ENCODE measurements around the gene TIMP2. TPM values are rescaled to one million over a fixed set of nuclear protein-coding genes. Genes with fewer than 3 reads are reported as not detected.
A peak's percentile ranks its signal among the peaks of the same experiment; 100 is the strongest.

The TIMP2 gene
- polyA plus RNA-seq, 3 donors from 2014 or later = 0.07 to 0.26 (median 0.16) TPM

DNA sequence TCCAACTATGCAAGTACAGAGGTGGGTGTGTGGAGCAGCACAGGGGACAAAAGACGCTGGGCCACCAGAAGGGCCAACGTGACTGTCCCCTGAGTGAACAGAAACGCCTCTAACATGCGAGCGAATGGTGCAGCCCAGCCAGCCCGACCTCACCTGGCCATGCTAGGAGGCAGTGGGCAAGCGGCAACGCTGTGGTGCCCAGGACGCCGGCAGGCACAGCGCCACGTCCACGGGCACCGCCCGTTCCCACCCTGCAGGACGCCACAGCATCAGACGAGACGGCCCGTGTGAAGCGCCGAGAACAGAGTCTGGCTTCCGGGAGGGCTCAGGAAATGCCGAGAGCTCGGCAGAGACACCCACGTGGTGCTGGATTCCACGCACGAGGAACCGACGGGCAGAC, 24.4 kb downstream of the TIMP2 start:
- H3K9me3 Mint-ChIP-seq = no peaks in the 10 kb centered on the region
- no peak for DNase-seq
- H3K36me3 Mint-ChIP-seq = no peaks in the 10 kb centered on the region
- H3K27me3 Mint-ChIP-seq (ENCODE audit: low read depth in 3 of 3) = no peaks in the 10 kb centered on the region
- no peaks in the 10 kb centered on the region for H3K4me1 Mint-ChIP-seq
- no peak overlapping the region for H3K4me3 Mint-ChIP-seq
- H3K27ac Mint-ChIP-seq = no peak overlapping the region

DNA sequence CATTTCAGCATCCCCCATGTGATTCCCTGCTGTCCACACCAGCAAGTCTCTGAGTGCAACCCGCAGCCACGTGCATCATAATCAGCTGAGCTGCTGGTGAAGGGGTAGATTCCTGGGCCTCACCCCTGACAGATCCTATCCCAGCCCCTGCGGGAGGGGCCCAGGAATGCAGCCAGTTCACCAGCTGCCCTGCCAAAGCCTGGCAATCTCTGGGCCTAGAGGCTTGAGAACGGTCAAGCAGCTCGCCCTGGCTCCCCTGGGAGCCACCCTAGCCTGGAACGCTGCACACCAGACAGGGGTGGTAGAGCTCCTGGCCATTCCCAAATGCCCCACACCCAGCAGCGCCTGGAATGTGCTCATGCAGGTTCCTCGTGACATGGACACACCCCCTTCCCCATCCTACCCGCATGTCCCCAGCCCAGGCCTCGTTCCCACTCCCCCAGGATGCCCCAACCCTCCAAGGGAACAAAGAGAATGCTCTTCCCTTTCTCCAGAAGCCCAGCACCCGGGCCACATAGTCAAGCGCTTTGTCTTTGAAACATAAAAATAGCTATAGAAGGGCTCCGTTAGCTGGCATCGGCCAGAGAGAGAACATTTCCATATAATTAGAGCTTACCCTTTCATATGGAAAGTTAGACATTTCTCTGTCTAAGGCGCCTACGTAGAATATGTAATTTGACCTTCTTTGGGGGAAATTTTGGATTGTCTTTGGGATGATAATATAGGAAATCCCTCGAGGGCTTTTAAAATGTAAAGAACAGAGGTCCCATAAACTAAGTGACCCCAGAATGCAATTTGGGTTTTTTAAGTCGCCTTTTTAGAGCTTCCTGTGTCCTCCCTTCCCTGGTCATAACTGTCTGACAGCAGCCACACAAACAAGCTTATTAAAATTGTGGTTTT, 25.6 kb downstream of the TIMP2 start:
- H3K27ac Mint-ChIP-seq = no peak overlapping the region
- no peaks in the 10 kb centered on the region for H3K27me3 Mint-ChIP-seq (ENCODE audit: low read depth in 3 of 3)
- no peaks in the 10 kb centered on the region for H3K36me3 Mint-ChIP-seq
- no peak for DNase-seq
- H3K4me3 Mint-ChIP-seq = peak overlapping the region in 1 of 5 donors; percentile 18
- no peaks in the 10 kb centered on the region for H3K4me1 Mint-ChIP-seq
- no peaks in the 10 kb centered on the region for H3K9me3 Mint-ChIP-seq

- no peak for DNase-seq
- no peaks in the 10 kb centered on the region for H3K4me1 Mint-ChIP-seq
- H3K4me3 Mint-ChIP-seq = peak overlapping the region in 1 of 5 donors; percentile 18
- H3K27ac Mint-ChIP-seq = no peak overlapping the region
- no peaks in the 10 kb centered on the region for H3K9me3 Mint-ChIP-seq
- peaks cover 0 to under 1% (median 0%) of the 10 kb centered on the region in 3 donors for H3K27me3 Mint-ChIP-seq (ENCODE audit: low read depth in 3 of 3)
- no peaks in the 10 kb centered on the region for H3K36me3 Mint-ChIP-seq
These were observed 26.2 kb downstream of the TIMP2 start for GRCh38 chr17:78898947-78899346.

- Mint-ChIP-seq H3K27me3 (ENCODE audit: low read depth in 3 of 3) (peaks cover 0 to 2% (median 0%) of the 10 kb centered on the region in 3 donors), H3K4me1 (no peaks in the 10 kb centered on the region), H3K4me3 (no peak overlapping the region), H3K9me3 (no peaks in the 10 kb centered on the region), H3K36me3 (no peaks in the 10 kb centered on the region), H3K27ac (no peak overlapping the region)
- no peak for DNase-seq
These were observed 26.9 kb downstream of the TIMP2 start for GRCh38 chr17:78898075-78898836.

- Mint-ChIP-seq H3K27ac (no peak overlapping the region), H3K4me3 (no peak overlapping the region), H3K27me3 (ENCODE audit: low read depth in 3 of 3) (peaks cover 0 to 4% (median 0%) of the 10 kb centered on the region in 3 donors), H3K4me1 (no peaks in the 10 kb centered on the region), H3K36me3 (no peaks in the 10 kb centered on the region), H3K9me3 (no peaks in the 10 kb centered on the region)
- DNase-seq = no peak
These were observed 27.5 kb downstream of the TIMP2 start for GRCh38 chr17:78897664-78898047.

- Mint-ChIP-seq H3K4me3 (no peak overlapping the region), H3K27me3 (ENCODE audit: low read depth in 3 of 3) (peaks cover 0 to 4% (median 0%) of the 10 kb centered on the region in 3 donors), H3K9me3 (no peaks in the 10 kb centered on the region), H3K27ac (no peak overlapping the region), H3K4me1 (no peaks in the 10 kb centered on the region), H3K36me3 (no peaks in the 10 kb centered on the region)
- no peak for DNase-seq
These were observed 28.1 kb downstream of the TIMP2 start for GRCh38 chr17:78896834-78897663.

GRCh38 chr17:78896091-78896833, 28.9 kb downstream of the TIMP2 start:
- H3K4me1 Mint-ChIP-seq = peaks cover 0 to 5% of the 10 kb centered on the region in 2 donors

DNA sequence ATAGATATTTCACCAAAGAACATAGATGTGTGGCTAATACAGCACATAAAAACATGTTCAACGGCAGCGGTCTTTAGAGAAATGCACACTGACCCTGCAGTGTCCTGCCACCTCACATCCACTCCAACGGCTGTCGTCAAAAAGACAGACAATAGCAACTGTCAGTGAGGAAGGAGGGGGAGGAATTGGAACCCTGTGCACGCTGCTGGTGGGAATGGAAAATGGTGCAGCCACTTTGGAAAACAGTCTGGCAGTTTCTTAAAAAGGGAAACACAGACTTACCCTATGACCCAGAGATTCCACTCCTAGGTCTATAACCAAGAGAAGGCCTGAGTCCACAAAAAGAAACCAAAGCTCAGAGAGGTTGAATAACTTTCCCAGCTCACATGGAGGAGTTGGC, 29.9 kb downstream of the TIMP2 start:
- no peak overlapping the region for H3K27ac Mint-ChIP-seq
- no peaks in the 10 kb centered on the region for H3K36me3 Mint-ChIP-seq
- H3K4me3 Mint-ChIP-seq = no peak overlapping the region
- H3K4me1 Mint-ChIP-seq = peaks cover 4 to 14% of the 10 kb centered on the region in 2 donors
- no peaks in the 10 kb centered on the region for H3K9me3 Mint-ChIP-seq
- DNase-seq = no peak
- H3K27me3 Mint-ChIP-seq (ENCODE audit: low read depth in 3 of 3) = peaks cover 0 to 6% (median 3%) of the 10 kb centered on the region in 3 donors

More at GRCh38 chr17:78896091-78896833, 28.9 kb downstream of the TIMP2 start:
- no peak for DNase-seq
- Mint-ChIP-seq H3K27ac (no peak overlapping the region), H3K9me3 (no peaks in the 10 kb centered on the region), H3K4me3 (no peak overlapping the region), H3K36me3 (no peaks in the 10 kb centered on the region), H3K27me3 (ENCODE audit: low read depth in 3 of 3) (peaks cover 0 to 4% (median 3%) of the 10 kb centered on the region in 3 donors)

DNA sequence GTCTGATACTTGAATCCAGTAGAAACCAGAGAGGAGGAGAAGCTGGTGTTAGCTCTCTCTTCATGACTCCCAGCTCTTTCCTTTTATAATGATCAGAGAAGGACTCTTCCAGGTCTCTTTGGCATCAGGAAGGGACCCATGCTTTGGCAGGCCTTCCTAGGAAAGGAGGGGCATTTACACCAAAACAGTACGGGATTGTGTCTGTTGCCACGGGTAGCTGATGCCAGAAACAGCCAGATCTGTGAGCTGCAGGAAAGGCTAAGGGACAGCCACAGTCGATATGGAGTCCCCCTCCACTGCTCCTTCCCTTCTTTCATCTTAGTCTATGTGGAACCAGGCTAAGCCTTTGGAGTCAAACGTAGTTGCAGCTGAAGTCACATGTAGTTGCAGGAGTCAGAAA, 31.5 kb downstream of the TIMP2 start:
- H3K4me3 Mint-ChIP-seq = no peak overlapping the region
- H3K36me3 Mint-ChIP-seq = no peaks in the 10 kb centered on the region
- H3K9me3 Mint-ChIP-seq = no peaks in the 10 kb centered on the region
- no peak for DNase-seq
- H3K27ac Mint-ChIP-seq = peak overlapping the region in 1 of 6 donors; percentile 26
- H3K4me1 Mint-ChIP-seq = peaks cover 4 to 14% of the 10 kb centered on the region in 2 donors
- H3K27me3 Mint-ChIP-seq (ENCODE audit: low read depth in 3 of 3) = peaks cover 0 to 10% (median 3%) of the 10 kb centered on the region in 3 donors

GRCh38 chr17:78892936-78893379, 32.2 kb downstream of the TIMP2 start:
- no peaks in the 10 kb centered on the region for H3K36me3 Mint-ChIP-seq
- no peaks in the 10 kb centered on the region for H3K9me3 Mint-ChIP-seq
- H3K27ac Mint-ChIP-seq = peak overlapping the region in 1 of 6 donors; percentile 16
- no peak for DNase-seq
- H3K4me1 Mint-ChIP-seq = peaks cover 4 to 14% of the 10 kb centered on the region in 2 donors
- peaks cover 0 to 12% (median 3%) of the 10 kb centered on the region in 3 donors for H3K27me3 Mint-ChIP-seq (ENCODE audit: low read depth in 3 of 3)
- H3K4me3 Mint-ChIP-seq = no peak overlapping the region

DNA sequence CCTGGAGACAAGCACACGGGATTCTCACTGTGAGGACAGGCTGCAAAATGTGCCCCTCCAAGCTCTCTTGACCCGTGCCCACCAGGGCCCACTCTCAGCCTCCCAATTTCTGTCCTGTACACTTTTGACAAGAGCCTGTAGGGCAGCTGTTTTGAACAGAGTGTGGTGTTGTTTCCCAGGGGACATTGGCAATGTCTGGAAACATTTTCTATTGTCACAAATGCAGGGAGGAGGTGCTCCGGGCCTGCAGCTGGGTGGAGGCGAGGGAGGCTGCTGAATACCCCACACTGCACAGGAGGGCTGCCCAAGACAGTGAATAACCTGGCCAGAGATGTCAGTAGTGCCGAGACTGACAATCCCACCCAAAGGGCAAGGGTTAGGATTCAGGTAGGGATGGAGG, 32.7 kb downstream of the TIMP2 start:
- H3K27ac Mint-ChIP-seq = no peak overlapping the region

GRCh38 chr17:78892062-78892456, 33.1 kb downstream of the TIMP2 start:
- Mint-ChIP-seq H3K9me3 (no peaks in the 10 kb centered on the region), H3K4me3 (no peak overlapping the region), H3K36me3 (no peaks in the 10 kb centered on the region), H3K4me1 (peaks cover 4 to 14% of the 10 kb centered on the region in 2 donors), H3K27ac (no peak overlapping the region), H3K27me3 (ENCODE audit: low read depth in 3 of 3) (peaks cover 0 to 14% (median 3%) of the 10 kb centered on the region in 3 donors)
- no peak for DNase-seq

More for the DNA sequence above, 32.7 kb downstream of the TIMP2 start:
- Mint-ChIP-seq H3K4me3 (no peak overlapping the region), H3K36me3 (no peaks in the 10 kb centered on the region), H3K9me3 (no peaks in the 10 kb centered on the region), H3K27me3 (ENCODE audit: low read depth in 3 of 3) (peaks cover 0 to 12% (median 3%) of the 10 kb centered on the region in 3 donors), H3K4me1 (peaks cover 4 to 14% of the 10 kb centered on the region in 2 donors)
- DNase-seq = no peak
